ENCODE results near the gene TRIO. TPM values are rescaled to one million over a fixed set of nuclear protein-coding genes. Genes with fewer than 3 reads are reported as not detected.

Gene TRIO
- polyA plus RNA-seq, 3 donors, result 1.7 to 45.8 (median 2.1) TPM

DNA sequence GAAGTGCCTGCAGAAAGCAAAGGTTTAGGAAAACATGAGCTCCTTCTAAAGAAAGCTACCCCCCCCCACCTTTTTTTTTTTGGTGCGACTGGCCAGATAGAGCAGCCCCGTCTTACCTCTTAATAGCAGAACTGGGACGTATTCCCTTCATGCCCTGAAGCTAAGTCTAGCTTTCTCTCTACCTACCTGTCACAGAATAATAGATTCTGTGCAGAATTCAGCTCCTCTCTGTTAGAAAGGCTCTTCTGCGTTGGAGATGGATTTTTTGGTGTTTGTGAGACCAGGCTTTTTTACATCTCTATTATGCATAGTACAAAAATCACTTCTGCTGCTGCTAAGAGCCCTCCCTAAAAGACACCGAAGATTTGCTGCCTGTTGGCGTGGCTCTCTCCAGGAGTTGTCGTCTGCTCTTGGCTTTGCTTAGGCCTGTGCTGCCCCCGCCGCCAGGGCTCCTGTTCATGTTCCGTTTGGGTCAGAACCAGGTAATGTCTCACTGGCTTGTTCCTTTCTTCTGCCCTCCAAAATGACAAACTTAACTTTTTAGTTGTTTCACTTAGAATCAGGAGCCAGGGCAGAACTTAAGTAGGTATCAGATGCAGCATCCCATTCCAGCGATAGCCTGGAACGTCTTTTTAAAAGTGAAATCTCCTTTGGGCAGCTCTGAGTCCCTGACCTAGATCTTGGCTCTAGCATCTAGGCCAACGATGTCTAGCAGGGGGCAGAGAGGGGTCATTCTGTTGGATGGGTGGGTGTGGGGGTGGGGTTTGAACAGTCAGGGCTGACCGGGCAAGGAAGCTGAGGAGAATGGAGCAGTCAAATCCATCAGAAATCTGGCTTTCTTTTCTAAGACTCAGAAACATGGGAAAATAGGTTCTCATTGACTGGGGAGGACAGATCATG is 2.5 kb downstream of the TRIO start:
- Histone ChIP-seq H3K4me2 (replicated peaks; ENCODE audit: extremely low read depth, low read length, poor library complexity, severe bottlenecking) (peak overlapping the region; percentile 96), H3K4me3 (replicated peaks in 1 of 3; ENCODE audit: low read depth in 2 of 3, low read length in 3 of 3) (peak overlapping the region; percentile 9 to 78 (median 68)), H4K20me1 (ENCODE audit: insufficient read depth, low read length) (peaks cover 62% of the 10 kb centered on the region), H3K36me3 (replicated peaks in 1 of 2; ENCODE audit: control insufficient read depth in 1 of 2, insufficient read depth in 2 of 2, low read length in 2 of 2) (no peaks in the 10 kb centered on the region), H3K27ac (ENCODE audit: low read depth in 1 of 2, low read length in 2 of 2) (peak overlapping the region in 1 of 2 donors; percentile 54), H2AFZ (ENCODE audit: insufficient read depth, low read depth, low read length, poor library complexity, severe bottlenecking) (peak overlapping the region; percentile 66), H3K79me2 (ENCODE audit: insufficient read depth, low read length) (peaks cover 67% of the 10 kb centered on the region), H3K9ac (ENCODE audit: insufficient read depth, low read length, poor library complexity, severe bottlenecking) (peak overlapping the region; percentile 71), H3K9me3 (replicated peaks in 1 of 2; ENCODE audit: control insufficient read depth in 1 of 2, insufficient read depth in 1 of 2, low read length in 2 of 2) (no peaks in the 10 kb centered on the region), H3K4me1 (ENCODE audit: control insufficient read depth in 1 of 2, insufficient read depth in 2 of 2, low read length in 2 of 2) (peaks cover 19 to 32% of the 10 kb centered on the region in 2 donors), H3K27me3 (ENCODE audit: control insufficient read depth in 2 of 2, insufficient read depth in 2 of 2, low read length in 2 of 2) (peaks cover 0 to 2% of the 10 kb centered on the region in 2 donors)
- peak overlapping the region in 5 of 7 donors; percentile 45 to 87 (median 83) for H3K27ac Mint-ChIP-seq
- 93% methylated on average over 10 of the region's 14 CpGs for WGBS (ENCODE audit: insufficient coverage)
- H3K4me3 Mint-ChIP-seq, result peak overlapping the region; percentile 91 to 92
- peaks cover 0 to 7% (median 2%) of the 10 kb centered on the region in 3 donors for H3K27me3 Mint-ChIP-seq (ENCODE audit: low read depth in 3 of 3)
- TF ChIP-seq, protein P1, sequence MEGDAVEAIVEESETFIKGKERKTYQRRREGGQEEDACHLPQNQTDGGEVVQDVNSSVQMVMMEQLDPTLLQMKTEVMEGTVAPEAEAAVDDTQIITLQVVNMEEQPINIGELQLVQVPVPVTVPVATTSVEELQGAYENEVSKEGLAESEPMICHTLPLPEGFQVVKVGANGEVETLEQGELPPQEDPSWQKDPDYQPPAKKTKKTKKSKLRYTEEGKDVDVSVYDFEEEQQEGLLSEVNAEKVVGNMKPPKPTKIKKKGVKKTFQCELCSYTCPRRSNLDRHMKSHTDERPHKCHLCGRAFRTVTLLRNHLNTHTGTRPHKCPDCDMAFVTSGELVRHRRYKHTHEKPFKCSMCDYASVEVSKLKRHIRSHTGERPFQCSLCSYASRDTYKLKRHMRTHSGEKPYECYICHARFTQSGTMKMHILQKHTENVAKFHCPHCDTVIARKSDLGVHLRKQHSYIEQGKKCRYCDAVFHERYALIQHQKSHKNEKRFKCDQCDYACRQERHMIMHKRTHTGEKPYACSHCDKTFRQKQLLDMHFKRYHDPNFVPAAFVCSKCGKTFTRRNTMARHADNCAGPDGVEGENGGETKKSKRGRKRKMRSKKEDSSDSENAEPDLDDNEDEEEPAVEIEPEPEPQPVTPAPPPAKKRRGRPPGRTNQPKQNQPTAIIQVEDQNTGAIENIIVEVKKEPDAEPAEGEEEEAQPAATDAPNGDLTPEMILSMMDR (IDR thresholded peaks at IDR 0.05), result no peak
- H3K4me1 Mint-ChIP-seq, result peaks cover 44% of the 10 kb centered on the region
- no peaks in the 10 kb centered on the region for H3K9me3 Mint-ChIP-seq
- intact Hi-C loops (cut with micrococcal nuclease), result loop anchor here in 1 of 2 donors (10.0 kb wide), 1 partner anchor 59 kb away; no protein-coding TSS in a partner anchor
- DNase-seq, result no peak
- H3K36me3 Mint-ChIP-seq, result peaks cover 0 to 7% of the 10 kb centered on the region in 2 donors

DNA sequence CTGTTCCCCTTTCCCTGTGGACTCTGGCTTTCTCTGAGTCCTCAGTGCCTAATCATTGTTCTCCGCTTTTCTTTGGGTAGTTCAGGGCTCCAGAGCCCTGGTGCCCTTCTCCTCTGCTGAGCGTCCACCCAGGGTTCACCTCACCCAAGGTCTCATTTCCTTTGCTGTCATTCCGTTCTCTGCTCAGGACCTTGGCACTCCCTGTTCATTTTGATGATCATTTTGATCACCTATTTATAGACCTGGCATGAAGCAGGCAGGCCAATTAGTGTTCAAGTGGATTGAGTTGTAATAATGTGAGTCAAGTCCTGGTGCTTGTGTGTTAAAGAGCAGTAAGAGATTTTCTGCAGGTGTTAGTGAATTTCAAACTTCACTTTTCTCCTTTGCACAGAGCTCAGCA is 3.6 kb downstream of the TRIO start:
- H2AFZ ChIP-seq (ENCODE audit: insufficient read depth, low read depth, low read length, poor library complexity, severe bottlenecking), result no peak overlapping the region
- no peak overlapping the region for H3K9ac ChIP-seq (ENCODE audit: insufficient read depth, low read length, poor library complexity, severe bottlenecking)
- H3K4me3 ChIP-seq (replicated peaks in 1 of 3; ENCODE audit: low read depth in 2 of 3, low read length in 3 of 3), result no peak overlapping the region
- H3K4me1 ChIP-seq (ENCODE audit: control insufficient read depth in 1 of 2, insufficient read depth in 2 of 2, low read length in 2 of 2), result peaks cover 19 to 32% of the 10 kb centered on the region in 2 donors
- H3K4me3 Mint-ChIP-seq, result no peak overlapping the region
- no peaks in the 10 kb centered on the region for H3K36me3 ChIP-seq (replicated peaks in 1 of 2; ENCODE audit: control insufficient read depth in 1 of 2, insufficient read depth in 2 of 2, low read length in 2 of 2)
- TF ChIP-seq, protein P1 (IDR thresholded peaks at IDR 0.05), result no peak
- peaks cover 77% of the 10 kb centered on the region for H3K79me2 ChIP-seq (ENCODE audit: insufficient read depth, low read length)
- H4K20me1 ChIP-seq (ENCODE audit: insufficient read depth, low read length), result peaks cover 72% of the 10 kb centered on the region
- no peak overlapping the region for H3K27ac ChIP-seq (ENCODE audit: low read depth in 1 of 2, low read length in 2 of 2)
- no peak overlapping the region for H3K4me2 ChIP-seq (replicated peaks; ENCODE audit: extremely low read depth, low read length, poor library complexity, severe bottlenecking)
- H3K27me3 Mint-ChIP-seq (ENCODE audit: low read depth in 3 of 3), result peaks cover 0 to 7% (median 2%) of the 10 kb centered on the region in 3 donors
- no peak for DNase-seq
- H3K36me3 Mint-ChIP-seq, result peaks cover 0 to 7% of the 10 kb centered on the region in 2 donors
- intact Hi-C loops (cut with micrococcal nuclease), result loop anchor here in 1 of 2 donors (10.0 kb wide), 1 partner anchor 58 kb away; no protein-coding TSS in a partner anchor
- no peak overlapping the region for H3K27ac Mint-ChIP-seq
- no peaks in the 10 kb centered on the region for H3K9me3 ChIP-seq (replicated peaks in 1 of 2; ENCODE audit: control insufficient read depth in 1 of 2, insufficient read depth in 1 of 2, low read length in 2 of 2)
- 75% methylated on average over 3 of the region's 3 CpGs for WGBS (ENCODE audit: insufficient coverage)
- peaks cover 47% of the 10 kb centered on the region for H3K4me1 Mint-ChIP-seq
- H3K27me3 ChIP-seq (ENCODE audit: control insufficient read depth in 2 of 2, insufficient read depth in 2 of 2, low read length in 2 of 2), result peaks cover 0 to 2% of the 10 kb centered on the region in 2 donors
- no peaks in the 10 kb centered on the region for H3K9me3 Mint-ChIP-seq

Measured in CD14-positive monocyte (primary cell).